HG02642 (cell line): ENCODE results near the gene KCNK13.
"Not testable (repeated sequence)": the region's sequence is repeated elsewhere in the genome, so short reads cannot be mapped to it uniquely, and the experiment has no call there.

Experiments used
- ATAC-seq: cut with Tn5 transposase; IDR thresholded peaks from one replicate; pipeline ENCODE4 v1.9.1; 2021; ENCODE audit warnings: mild to moderate bottlenecking; ENCODE audit not compliant: unreplicated experiment, poor library complexity

Gene KCNK13

DNA sequence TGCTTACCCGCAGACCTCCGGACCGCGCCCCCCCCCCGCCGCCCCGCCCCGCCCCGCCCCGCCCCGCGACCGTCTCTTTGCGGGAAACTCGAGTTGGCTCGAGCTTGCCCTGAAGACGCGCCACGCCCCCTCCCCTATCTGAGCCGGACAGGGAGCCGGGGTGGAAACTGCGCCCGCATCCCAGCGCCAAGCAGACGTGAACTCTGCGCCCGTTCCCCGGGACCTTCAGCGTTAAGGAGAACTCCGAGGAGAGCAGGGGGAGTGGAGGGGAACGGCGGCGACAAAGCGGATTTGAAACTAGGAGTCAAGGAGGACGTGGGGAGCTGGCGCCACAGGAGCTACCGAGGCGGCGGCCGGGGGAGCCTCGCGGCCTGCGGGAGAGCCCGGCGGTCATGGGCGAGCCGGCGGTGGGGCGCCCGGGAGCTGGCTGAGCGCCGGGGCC lies at the start of gene KCNK13:
Gene KCNK13 (plus strand): TSS at position 310 of the 442 bp plus-strand sequence. CDS start 212 bp downstream, outside the sequence.
- ATAC-seq = no peak

DNA sequence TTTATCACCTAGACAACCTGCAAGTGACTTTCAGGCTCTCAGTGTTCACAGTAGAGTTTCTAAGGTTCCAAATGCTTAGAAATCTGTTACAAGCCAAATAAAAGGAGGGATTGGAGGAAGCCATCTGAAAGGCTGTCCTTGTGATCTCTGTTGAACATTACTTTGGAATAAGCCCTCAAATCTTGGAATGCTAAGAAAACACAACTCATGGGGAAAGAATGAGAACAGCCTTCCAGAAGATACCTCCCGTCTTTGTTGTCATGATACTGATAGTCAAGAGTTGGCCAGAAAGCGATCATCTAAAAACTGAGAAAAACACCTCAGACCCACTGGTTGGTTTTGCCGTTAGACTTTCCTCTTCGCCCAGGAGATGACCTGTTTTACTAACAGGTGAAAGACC lies 44.4 kb upstream of the KCNK13 start:
- no peak for ATAC-seq

DNA sequence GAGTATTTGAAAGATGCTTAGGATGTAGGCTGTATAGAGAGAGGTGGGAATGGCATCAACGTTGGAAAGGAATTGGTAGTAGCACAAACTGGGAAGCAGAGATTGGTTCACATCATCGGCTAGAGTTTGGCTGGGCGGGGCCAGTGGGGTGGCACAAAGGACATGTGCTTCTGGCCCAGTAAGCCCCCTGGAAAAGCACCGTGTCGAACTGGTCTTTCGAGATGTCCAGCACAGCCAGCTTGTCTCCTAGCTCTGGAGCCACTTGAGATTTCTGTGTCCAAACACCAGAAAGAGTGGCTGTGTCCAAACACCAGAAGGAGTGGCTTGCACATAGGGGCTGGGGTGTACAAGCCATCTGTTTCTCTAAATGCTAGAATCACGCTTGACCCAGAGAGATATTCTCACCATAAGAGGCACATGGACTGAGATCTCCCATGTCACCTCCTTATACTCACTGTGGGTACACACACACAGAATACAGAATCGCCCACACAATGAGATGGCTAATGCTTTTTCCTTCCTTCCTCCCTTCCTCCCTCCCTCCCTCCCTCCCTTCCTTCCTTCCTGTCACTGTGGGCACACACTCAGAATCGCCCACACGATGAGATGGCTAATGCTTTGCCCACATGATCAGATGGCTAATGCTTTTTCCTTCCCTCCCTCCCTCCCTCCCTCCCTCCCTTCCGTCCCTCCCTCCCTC lies 41.8 kb upstream of the KCNK13 start:
- ATAC-seq = no peak

DNA sequence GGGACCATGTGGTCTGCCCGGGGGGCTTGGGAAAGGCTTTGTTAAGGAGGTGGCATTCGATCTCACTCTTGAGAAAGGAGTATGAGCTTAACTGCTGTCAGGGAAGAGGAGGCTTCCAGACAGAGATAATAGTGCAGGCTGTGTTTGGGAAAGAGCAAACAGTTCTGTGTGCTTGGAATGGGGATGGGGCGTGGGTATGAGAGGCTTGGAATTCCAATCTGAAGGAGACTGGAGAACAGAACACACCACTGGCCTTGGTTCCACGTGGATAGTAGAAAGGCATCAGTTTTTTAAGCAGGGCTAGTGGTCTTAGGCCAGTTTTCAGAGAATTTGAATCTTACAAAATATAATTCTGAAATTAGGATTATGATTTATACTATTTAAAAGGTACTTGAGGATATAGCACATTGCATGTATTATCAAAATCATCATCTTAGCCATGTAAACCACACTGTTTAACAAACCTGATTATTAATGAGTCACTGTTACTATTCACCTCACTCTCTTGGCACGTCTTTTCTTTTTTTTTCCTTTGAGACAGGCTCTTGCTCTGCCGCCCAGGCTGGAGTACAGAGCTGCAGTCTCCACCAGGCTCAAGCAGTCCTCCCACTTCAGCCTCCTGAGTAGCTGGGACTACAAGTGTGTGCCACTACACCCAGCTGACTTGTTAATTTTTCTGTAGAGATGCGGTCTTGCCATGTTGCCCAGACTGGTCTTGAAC lies 38.5 kb upstream of the KCNK13 start:
- no peak for ATAC-seq

DNA sequence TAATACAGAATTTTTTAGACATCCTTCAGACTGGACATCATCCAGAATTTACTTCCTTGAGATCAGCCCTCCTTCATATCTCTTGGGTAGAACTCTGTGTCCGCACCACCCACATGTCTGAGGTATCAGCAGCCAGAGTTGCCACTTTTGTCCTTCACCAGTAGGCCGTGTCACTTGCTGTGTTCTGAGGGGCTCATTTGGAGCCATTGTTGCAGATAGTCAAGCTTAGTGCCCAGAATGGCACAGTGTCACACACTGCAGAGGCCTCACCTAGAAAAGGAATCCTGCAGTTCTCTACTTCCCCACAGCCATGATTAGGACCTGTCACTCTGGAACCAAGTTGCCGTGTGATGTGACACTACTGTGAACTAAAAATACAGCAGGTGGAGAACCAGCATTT lies 36.9 kb upstream of the KCNK13 start:
- no peak for ATAC-seq

DNA sequence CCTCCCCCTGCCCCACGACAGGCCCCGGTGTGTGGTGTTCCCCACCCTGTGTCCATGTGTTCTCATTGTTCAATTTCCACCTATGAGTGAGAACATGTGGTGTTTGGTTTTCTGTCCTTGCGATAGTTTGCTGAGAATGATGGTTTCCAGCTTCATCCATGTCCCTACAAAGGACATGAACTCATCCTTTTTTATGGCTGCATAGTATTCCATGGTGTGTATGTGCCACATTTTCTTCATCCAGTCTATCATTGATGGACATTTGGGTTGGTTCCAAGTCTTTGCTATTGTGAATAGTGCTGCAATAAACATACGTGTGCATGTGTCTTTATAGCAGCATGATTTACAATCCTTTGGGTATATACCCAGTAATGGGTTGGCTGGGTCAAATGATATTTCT lies 35.2 kb upstream of the KCNK13 start:
- not testable (repeated sequence) for ATAC-seq

DNA sequence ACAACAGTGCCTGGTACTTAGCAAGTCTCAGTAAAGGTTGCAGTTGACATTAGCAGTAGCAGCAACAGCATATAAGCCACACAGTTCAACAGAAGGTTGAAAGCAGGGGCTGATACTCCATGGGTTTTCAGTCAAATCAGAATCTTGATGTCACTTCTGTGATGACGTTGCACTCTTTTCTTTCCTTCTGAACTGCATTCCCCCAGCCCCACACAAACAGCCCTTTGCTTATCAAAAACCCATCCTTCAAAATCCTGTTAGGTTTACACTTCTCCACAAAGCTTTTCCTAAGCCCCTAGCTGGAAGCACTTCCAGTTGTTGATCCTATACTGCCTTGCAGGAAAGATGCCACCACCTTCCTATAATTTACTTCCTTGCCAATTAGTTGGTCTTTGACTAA lies 34.0 kb upstream of the KCNK13 start:
- no peak for ATAC-seq

DNA sequence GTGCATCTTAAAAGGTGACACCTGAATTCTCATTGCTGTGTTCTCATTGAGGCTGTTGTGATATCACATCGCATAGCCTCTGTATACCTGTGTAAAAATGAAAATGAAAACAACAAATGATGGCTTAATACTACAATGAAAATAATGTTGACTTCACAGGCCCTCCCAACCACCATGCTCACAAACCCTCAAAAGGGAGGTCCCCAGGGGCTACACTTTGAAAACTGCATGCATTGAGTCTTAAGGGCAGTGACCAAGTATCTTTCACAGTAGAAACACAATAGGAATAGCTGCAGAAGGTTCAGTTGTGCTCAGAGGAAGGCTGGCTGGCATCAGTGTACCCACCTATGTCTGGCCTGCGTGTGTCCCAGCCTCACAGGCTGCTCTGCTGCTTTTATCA lies 27.6 kb upstream of the KCNK13 start:
- ATAC-seq = no peak

DNA sequence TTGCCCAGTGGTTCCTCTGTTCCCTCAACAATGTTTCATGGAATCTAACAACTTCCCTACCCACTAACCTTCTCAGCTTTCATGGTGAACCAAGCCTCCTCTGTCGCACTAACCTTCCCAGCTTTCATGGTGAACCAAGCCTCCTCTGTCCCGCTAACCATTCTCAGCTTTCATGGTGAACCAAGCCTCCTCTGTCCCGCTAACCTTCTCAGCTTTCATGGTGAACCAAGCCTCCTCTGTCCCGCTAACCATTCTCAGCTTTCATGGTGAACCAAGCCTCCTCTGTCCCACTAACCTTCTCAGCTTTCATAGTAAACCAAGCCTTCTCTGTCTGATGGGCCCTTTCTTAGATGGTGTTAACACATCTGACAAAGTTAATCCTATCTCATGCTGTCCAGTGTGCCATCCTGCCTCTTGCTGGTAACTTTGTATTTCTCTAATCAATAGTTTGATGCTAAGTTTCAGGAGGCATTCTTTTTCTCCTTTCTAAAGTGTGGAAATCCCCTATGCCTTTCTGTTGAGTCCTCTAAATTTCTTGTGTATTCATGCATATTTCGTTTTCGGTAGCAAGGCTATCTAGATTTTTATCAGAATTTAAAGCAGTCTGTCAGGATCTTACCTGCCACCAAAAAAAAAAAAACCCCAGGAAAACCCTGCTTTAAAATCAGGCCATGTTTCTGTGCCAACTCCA lies 26.8 kb upstream of the KCNK13 start:
- no peak for ATAC-seq

DNA sequence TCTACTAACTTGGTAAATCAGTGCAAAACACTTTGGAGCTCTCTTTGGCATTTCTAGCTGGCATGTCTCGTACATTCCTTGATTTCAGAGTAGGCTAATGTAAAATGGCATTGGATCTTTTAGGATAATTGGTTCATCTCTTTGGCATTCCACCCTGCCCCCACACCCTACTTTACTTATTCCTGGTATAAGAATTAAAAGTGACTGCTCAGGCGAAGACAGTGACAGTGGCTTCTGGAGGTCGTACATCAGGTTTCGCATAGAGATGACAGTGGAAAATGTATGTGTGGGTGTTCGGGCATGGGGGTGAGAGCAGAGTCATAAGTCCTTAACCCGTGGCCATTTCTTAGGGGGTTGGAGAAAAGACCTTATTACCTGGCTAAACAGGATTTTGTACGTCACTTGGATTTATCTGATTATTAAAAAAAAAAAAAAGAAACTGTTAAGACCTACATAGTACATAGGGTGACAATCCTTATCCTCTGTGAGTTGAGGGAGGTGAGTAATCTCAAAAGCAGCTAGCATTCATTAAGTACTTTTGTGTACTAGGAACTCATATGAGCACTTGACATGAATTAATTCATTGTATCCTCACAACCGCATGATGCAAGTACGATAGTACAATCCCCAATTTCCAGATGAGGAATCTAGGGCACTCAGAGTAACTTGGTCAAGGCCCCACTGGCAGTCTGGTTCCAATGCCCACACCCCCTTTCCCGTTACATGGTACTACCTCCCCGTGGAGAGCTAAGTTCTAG lies 22.4 kb upstream of the KCNK13 start:
- ATAC-seq = no peak

DNA sequence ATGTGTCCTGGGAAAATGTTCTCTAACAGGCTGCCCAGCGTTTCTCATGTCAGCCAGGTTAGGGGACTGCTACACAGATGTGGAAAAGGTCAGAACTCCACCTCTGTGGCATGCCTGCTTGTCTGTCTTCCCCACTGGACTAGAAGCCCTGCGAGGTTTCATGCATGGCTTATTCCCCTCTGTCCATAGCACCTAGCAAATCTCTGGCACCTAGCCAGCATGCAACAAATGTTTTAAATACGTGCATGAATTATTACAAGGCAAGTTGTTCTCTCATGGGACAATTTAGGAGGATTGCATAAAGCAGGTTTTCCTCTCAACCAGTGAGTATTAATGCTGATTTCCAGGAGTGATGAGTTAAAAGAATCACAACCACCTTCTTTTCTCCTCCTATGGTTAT lies 21.4 kb upstream of the KCNK13 start:
- no peak for ATAC-seq

DNA sequence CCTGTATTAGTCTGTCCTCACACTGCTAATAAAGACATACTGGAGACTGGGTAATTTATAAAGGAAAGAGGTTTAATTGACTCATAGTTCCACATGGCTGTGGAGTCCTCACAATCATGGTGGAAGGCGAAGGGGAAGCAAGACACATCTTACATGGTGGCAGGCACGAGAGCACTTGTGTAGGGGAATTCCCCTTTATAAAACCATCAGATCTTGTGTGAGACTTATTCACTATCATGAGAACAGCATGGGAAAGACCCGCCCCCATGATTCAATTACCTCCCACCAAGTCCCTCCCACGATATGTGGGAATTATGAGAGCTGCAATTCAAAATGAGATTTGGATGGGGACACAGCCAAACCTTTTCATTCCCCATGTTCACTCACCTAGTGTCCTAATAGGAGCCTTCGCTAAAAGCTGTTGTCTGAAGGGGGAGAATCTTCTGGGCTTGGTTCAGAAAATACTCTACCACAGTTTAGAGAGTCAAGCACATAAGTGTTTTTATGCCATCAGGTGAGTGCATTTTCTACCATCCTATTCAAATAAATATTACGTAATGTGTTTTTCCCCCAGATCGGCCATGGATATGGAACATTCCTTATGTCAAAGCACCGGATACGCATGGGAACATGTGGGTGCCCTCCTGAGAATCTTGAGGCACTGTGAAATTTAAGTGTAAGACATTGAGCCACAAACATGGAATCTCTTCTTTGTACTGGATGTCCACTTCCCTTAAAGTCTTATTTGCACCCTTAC lies 19.1 kb upstream of the KCNK13 start:
- ATAC-seq = no peak

DNA sequence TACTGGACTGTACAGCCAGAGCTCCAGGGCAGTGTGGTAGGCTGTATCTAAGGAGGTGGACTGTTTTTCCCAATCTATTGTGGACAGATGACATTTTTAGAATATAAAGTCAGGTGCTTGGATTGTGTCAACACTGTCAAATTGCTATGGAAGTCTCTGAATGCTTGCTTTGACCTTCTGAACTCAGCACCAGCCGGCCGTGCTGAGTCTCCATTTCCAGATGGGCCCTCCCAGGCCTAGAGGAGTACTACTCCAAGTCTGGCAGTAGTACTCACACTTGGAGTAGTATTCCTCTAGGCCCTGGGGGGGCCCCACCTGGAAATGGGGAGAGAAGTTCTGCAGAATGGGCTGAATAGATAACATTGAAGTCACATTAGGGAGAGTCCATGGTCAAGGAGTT lies 16.2 kb upstream of the KCNK13 start:
- no peak for ATAC-seq

DNA sequence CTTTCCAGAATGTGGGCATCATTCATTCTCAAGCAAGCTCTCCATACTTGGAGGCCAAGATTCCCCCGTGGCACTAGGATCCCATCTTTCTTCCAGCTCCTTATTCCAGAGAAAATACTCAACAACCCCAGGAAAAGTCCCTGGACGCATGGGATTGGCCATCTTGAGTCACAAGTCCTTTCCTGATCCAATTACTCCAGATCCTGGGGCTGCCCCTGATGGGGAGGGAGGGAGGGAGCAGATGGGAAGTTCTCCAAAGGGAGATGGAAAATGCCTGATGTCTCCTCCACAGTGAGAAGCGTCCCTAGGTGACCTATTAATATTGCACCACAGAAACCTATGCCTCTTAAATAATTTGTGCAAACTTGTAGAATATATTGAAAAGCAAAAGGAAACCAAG lies 12.4 kb upstream of the KCNK13 start:
- no peak for ATAC-seq

DNA sequence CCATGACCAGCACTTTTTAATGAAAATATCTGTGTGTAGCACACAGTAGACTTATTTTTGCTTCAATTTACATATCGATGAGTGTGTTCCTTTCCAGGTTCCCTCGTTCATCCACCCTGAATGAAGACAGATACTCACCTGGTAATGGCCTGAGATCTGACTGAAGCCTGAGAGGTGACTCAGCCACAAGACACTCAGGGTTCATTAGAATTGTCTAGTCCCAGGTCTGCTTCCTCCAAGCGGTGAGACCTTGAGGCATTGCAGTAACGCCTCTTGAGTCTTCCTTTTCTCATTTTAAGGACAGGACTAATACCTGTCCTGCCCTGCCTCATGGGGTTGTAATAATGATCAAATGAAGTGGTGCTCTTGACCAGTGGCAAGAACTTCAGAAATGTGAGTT lies 11.5 kb upstream of the KCNK13 start:
- no peak for ATAC-seq

DNA sequence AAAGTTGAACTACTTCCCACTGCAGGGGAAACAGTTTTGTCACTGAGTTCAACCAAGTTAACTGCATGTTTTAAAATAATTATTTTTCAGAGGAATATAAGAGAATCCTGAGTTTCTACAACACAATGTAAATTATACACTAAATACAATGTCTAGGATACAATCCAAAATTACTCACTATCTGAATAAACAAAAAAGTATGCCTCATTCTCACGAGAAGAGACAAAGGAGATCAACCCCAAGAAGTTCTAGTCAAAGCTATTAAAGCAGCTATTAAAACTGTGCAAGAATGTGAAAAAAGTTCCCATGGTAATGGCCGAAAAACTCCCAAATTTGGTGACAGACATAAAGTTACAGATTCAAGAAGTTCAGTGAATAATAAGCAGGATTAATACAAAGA lies 8.8 kb upstream of the KCNK13 start:
- ATAC-seq = no peak

DNA sequence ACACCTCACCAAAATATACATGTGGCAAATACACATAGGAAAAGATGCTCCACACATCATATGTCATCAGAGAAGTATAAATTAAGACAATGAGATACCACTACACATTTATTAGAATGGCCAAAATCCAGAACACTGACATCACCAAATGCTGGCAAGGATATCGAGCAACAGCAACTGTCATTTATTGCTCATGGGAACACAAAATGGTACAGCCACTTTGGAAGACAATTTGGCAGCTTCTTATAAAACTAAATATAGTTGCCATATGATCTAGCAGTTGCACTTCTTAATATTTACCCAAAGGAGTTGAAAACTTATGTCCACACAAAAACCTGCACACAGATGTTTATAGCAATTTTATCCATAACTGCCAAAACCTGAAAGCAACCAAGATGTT lies 7.0 kb upstream of the KCNK13 start:
- ATAC-seq = no peak

DNA sequence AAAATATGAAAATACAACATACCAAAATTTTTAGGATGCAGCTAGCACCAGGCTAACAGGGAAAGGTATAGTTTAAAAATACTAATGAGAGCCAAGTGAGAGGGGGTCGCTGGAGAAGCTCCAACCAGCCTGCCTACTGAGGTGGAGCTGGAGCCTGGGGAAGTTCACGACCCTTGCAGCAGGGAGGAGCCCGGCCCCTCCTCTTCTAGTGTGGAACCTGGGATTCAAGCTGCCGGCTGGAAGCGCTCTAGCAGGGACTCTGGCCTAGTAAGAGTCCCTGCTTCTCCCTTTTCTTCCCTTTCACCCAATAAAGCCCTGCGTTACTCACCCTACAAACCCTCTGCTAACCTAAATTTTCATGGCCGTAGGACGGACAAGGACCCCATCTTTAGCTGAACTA lies 5.0 kb upstream of the KCNK13 start:
- no peak for ATAC-seq

DNA sequence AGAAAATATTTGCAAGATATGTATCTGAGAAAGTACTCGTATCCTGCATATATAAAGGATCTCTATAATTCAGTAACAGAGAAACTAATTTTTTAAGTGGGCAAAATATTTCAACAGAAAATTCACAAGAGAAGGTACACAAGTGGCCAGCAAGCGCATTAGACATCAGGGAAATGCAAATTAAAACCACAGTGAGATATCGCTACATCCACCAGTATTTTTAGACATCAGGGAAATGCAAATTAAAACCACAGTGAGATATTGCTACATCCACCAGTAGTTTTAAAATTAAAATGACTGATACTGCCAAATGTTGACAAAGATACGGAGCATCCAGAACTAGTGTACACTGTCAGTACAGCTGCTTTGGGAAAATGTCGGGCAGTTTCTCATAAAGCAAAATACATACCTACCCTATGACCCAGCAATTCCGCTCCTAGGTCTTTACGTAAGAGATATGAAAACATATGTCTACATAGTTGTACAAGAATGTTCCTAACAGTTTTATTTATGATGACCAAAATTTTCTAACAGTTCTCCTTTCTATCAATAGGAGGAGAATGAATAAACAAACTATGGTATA lies 2.8 kb upstream of the KCNK13 start:
- no peak for ATAC-seq
